Fibroblast of lung (primary cell): Measurements from ENCODE around the gene PRKCA.

ENCODE experiments used
- EZH2 ChIP-seq: IDR thresholded peaks from 2 replicates; pipeline ENCODE4 v1.5.1; 2012; ENCODE audit warnings: low read length, control low read depth, mild to moderate bottlenecking; ENCODE audit errors: missing control alignments
- TF ChIP-seq, protein P1 (sequence below), 2 donors: IDR thresholded peaks in 1 of 2; conservative IDR thresholded peaks in 1 of 2; 1 replicate in 1 of 2; 2 replicates in 1 of 2; pipeline ENCODE4 v1.5.1; 2011 to 2012; ENCODE audit warnings: low read length in 2 of 2, control low read depth in 1 of 2, inconsistent platforms in 1 of 2, low read depth in 1 of 2, mild to moderate bottlenecking in 1 of 2

DNA sequence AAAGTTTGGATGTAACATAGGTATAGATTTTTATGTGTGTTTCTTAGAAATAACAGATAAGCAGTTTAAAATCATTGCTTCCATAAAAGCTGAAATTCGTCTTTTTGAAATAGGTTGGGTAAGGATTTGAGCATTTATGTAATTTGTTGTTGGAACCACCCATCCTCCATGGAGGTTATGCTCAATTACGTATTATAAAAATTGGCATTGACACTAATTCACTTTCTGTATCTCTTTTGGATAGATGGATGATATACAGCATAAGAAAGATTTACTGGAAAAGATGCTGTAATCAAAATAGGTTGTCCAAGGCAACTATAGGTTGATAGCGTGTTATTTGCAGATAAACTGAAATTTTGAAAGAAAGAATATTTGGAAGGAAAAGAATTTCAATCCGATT is 105.5 kb downstream of the PRKCA start:
- TF ChIP-seq, protein P1, sequence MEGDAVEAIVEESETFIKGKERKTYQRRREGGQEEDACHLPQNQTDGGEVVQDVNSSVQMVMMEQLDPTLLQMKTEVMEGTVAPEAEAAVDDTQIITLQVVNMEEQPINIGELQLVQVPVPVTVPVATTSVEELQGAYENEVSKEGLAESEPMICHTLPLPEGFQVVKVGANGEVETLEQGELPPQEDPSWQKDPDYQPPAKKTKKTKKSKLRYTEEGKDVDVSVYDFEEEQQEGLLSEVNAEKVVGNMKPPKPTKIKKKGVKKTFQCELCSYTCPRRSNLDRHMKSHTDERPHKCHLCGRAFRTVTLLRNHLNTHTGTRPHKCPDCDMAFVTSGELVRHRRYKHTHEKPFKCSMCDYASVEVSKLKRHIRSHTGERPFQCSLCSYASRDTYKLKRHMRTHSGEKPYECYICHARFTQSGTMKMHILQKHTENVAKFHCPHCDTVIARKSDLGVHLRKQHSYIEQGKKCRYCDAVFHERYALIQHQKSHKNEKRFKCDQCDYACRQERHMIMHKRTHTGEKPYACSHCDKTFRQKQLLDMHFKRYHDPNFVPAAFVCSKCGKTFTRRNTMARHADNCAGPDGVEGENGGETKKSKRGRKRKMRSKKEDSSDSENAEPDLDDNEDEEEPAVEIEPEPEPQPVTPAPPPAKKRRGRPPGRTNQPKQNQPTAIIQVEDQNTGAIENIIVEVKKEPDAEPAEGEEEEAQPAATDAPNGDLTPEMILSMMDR (conservative IDR thresholded peaks at IDR 0.05 in 1 of 2, IDR thresholded peaks at IDR 0.05 in 1 of 2; ENCODE audit: low read depth in 1 of 2, low read length in 2 of 2) = no peak
- TF ChIP-seq EZH2 = no peak
